GM19239 (cell line): Measurements from ENCODE around the gene SSB.
"Not testable (repeated sequence)": the region's sequence is repeated elsewhere in the genome, so short reads cannot be mapped to it uniquely, and the experiment has no call there.

Source experiments
- DNase-seq: peaks from one replicate; pipeline ENCODE4 v3.0.0; 2011; ENCODE audit warnings: low spot score; ENCODE audit not compliant: insufficient read length
- FAIRE-seq: peaks from 2 replicates; lab custom pipeline; 2011; peaks lifted over from hg19 to GRCh38; lab: Jason Lieb, UNC

The SSB gene

GRCh38 chr2:169781249-169782013, 17.2 kb upstream of the SSB start:
- no peak for FAIRE-seq
- no peak for DNase-seq

- FAIRE-seq (no peak), DNase-seq (no peak)
Measured at GRCh38 chr2:169782513-169782912, 16.2 kb upstream of the SSB start.

GRCh38 chr2:169790581-169790980, 8.1 kb upstream of the SSB start:
- DNase-seq (no peak), FAIRE-seq (no peak)

- FAIRE-seq (no peak), DNase-seq (no peak)
Measured at GRCh38 chr2:169795181-169795580, 3.5 kb upstream of the SSB start.

GRCh38 chr2:169796441-169796840, 2.2 kb upstream of the SSB start:
- FAIRE-seq: no peak
- no peak for DNase-seq

GRCh38 chr2:169797601-169798000, 1.1 kb upstream of the SSB start:
- FAIRE-seq: no peak

GRCh38 chr2:169798397-169798717, 314 bp upstream of the SSB start:
- no peak for FAIRE-seq

More at GRCh38 chr2:169797601-169798000, 1.1 kb upstream of the SSB start:
- DNase-seq: no peak

GRCh38 chr2:169803480-169803879, 4.8 kb downstream of the SSB start:
- no peak for DNase-seq
- no peak for FAIRE-seq

More at GRCh38 chr2:169798397-169798717, 314 bp upstream of the SSB start:
- no peak for DNase-seq

- DNase-seq (no peak), FAIRE-seq (no peak)
Measured at GRCh38 chr2:169806586-169806985, 7.9 kb downstream of the SSB start.

GRCh38 chr2:169808221-169808620, 9.6 kb downstream of the SSB start:
- FAIRE-seq: no peak

GRCh38 chr2:169815849-169816248, 17.2 kb downstream of the SSB start:
- FAIRE-seq (no peak), DNase-seq (no peak)

More at GRCh38 chr2:169808221-169808620, 9.6 kb downstream of the SSB start:
- no peak for DNase-seq

- not testable (repeated sequence) for FAIRE-seq, DNase-seq
Measured at GRCh38 chr2:169816961-169817360, 18.3 kb downstream of the SSB start.

GRCh38 chr2:169817369-169817768, 18.7 kb downstream of the SSB start:
- not testable (repeated sequence) for FAIRE-seq, DNase-seq

- FAIRE-seq: no peak
- no peak for DNase-seq
Measured at GRCh38 chr2:169818241-169818640, 19.6 kb downstream of the SSB start.

GRCh38 chr2:169819106-169819505, 20.4 kb downstream of the SSB start:
- FAIRE-seq (no peak), DNase-seq (no peak)

- not testable (repeated sequence) for FAIRE-seq, DNase-seq
Measured at GRCh38 chr2:169820101-169820500, 21.4 kb downstream of the SSB start.

GRCh38 chr2:169822036-169822435, 23.4 kb downstream of the SSB start:
- FAIRE-seq (no peak), DNase-seq (no peak)

- no peak for FAIRE-seq
- no peak for DNase-seq
Measured at GRCh38 chr2:169822785-169823392, 24.2 kb downstream of the SSB start.

GRCh38 chr2:169823996-169824372, 25.3 kb downstream of the SSB start:
- FAIRE-seq (no peak), DNase-seq (no peak)

GRCh38 chr2:169824373-169825333, 26.0 kb downstream of the SSB start, which contains the start of gene METTL5:
TSS of gene METTL5 (minus strand) at chr2:169824905. CDS start at chr2:169824597, 308 bp downstream.
- FAIRE-seq: peak; percentile 49

More at GRCh38 chr2:169824373-169825333, 26.0 kb downstream of the SSB start, which contains the start of gene METTL5:
- peak; percentile 76 for DNase-seq
